Gastroesophageal sphincter (tissue), 4 donors: ENCODE data around the gene RDH12. TPM values are rescaled to one million over a fixed set of nuclear protein-coding genes. Genes with fewer than 3 reads are reported as not detected.
"Not testable (repeated sequence)": the region's sequence is repeated elsewhere in the genome, so short reads cannot be mapped to it uniquely, and the experiment has no call there.

ENCODE experiments used
- ATAC-seq: fragments of 150-250 bp; one replicate; pipeline ENCODE4 v1.9.1; 2016; ENCODE audit warnings: mild to moderate bottlenecking, moderate library complexity
- H3K27ac ChIP-seq, 4 donors: fragments of 200-600 bp; sonication (generic) in 3 of 4; 1 replicate in 3 of 4; 2 replicates in 1 of 4; pipeline ENCODE4 v1.5.1; 2016 to 2019
- H3K27me3 ChIP-seq: fragments of 200-600 bp; sonication (generic); one replicate; pipeline ENCODE4 v1.5.1; 2019
- H3K36me3 ChIP-seq, 2 donors: fragments of 200-600 bp; sonication (generic); one replicate each; pipeline ENCODE4 v1.5.1; 2019; ENCODE audit warnings: control low read depth in 1 of 2
- H3K4me1 ChIP-seq, 3 donors: fragments of 200-600 bp; sonication (generic); 1 replicate in 2 of 3; 2 replicates in 1 of 3; pipeline ENCODE4 v1.5.1; 2016 to 2019; ENCODE audit warnings: control low read depth in 2 of 3
- H3K4me3 ChIP-seq, 2 donors: fragments of 200-600 bp; sonication (generic); one replicate each; pipeline ENCODE4 v1.5.1; 2019; ENCODE audit warnings: mild to moderate bottlenecking in 1 of 2, moderate library complexity in 1 of 2
- H3K9me3 ChIP-seq, 3 donors: fragments of 200-600 bp; sonication (generic); one replicate each; pipeline ENCODE4 v1.5.1; 2017 to 2019; ENCODE audit warnings: control low read depth in 2 of 3
- EP300 ChIP-seq: sonication (generic); formaldehyde crosslinking; IDR thresholded peaks from one replicate; pipeline ENCODE4 v1.6.1; 2017; ENCODE audit warnings: antibody characterized with exemption, mild to moderate bottlenecking
- POLR2A ChIP-seq, 2 donors: fragments of 450-650 bp; IDR thresholded peaks; one replicate each; pipeline ENCODE4 v1.6.1; 2017; ENCODE audit warnings: antibody characterized with exemption in 2 of 2, mild to moderate bottlenecking in 2 of 2, moderate library complexity in 1 of 2
- POLR2AphosphoS5 ChIP-seq: sonication (generic); formaldehyde crosslinking; IDR thresholded peaks from one replicate; pipeline ENCODE4 v1.6.1; 2017; ENCODE audit warnings: antibody characterized with exemption
- whole genome bisulfite sequencing, 2 donors: methylation state at CpG; one replicate each; pipeline ENCODE4 v1.1.5; 2018; ENCODE audit warnings: low coverage in 1 of 2; 5-methylcytosine and 5-hydroxymethylcytosine counted together
- total RNA-seq, 4 donors: library from RNA; depleted of rRNA; stranded (reverse); fragments of >200 nt; gene quantifications; one replicate each; pipeline ENCODE4 v1.1.0, GENCODE V29; 2016
- TF ChIP-seq, protein P1 (sequence below), 4 experiments: fragments of 200-600 bp in 2 of 4; fragments of 450-650 bp in 2 of 4; sonication (generic) in 1 of 4; IDR thresholded peaks; one replicate each; pipeline ENCODE4 v1.5.1; 2017 to 2019; ENCODE audit warnings: antibody characterized with exemption in 4 of 4, mild to moderate bottlenecking in 2 of 4, moderate library complexity in 2 of 4

The RDH12 gene
- total RNA-seq, result under 1 TPM in 1 of 4 donors, not detected in 3; 0.20 TPM

- not testable (repeated sequence) for H3K27ac ChIP-seq, ATAC-seq, H3K4me3 ChIP-seq, H3K36me3 ChIP-seq, H3K27me3 ChIP-seq, H3K9me3 ChIP-seq, H3K4me1 ChIP-seq
- WGBS, 2 donors, result 88 to 100% methylated on average over 2 to 5 of the region's 8 CpGs
Measured at GRCh38 chr14:67701492-67701891, at the start of gene RDH12. Gene RDH12 (plus strand): TSS chr14:67701886. CDS start chr14:67722643, 20,757 bp downstream.

GRCh38 chr14:67652189-67652588 lies 49.5 kb upstream of the RDH12 start:
- no peak for ATAC-seq
- Histone ChIP-seq H3K4me1 (no peaks in the 10 kb centered on the region), H3K9me3 (no peaks in the 10 kb centered on the region), H3K27me3 (no peaks in the 10 kb centered on the region), H3K27ac (no peak overlapping the region), H3K4me3 (no peak overlapping the region), H3K36me3 (peaks cover 0 to 100% of the 10 kb centered on the region in 2 donors)
- 58% methylated on average over 1 of the region's 1 CpG; no CpG with 5 or more reads in 1 of the 2 donors for WGBS, 2 donors
- TF ChIP-seq POLR2AphosphoS5, result no peak
- TF ChIP-seq, protein P1, sequence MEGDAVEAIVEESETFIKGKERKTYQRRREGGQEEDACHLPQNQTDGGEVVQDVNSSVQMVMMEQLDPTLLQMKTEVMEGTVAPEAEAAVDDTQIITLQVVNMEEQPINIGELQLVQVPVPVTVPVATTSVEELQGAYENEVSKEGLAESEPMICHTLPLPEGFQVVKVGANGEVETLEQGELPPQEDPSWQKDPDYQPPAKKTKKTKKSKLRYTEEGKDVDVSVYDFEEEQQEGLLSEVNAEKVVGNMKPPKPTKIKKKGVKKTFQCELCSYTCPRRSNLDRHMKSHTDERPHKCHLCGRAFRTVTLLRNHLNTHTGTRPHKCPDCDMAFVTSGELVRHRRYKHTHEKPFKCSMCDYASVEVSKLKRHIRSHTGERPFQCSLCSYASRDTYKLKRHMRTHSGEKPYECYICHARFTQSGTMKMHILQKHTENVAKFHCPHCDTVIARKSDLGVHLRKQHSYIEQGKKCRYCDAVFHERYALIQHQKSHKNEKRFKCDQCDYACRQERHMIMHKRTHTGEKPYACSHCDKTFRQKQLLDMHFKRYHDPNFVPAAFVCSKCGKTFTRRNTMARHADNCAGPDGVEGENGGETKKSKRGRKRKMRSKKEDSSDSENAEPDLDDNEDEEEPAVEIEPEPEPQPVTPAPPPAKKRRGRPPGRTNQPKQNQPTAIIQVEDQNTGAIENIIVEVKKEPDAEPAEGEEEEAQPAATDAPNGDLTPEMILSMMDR (IDR thresholded peaks at IDR 0.05), result no peak
- no peak for TF ChIP-seq POLR2A (IDR thresholded peaks at IDR 0.05)
- TF ChIP-seq EP300, result no peak

GRCh38 chr14:67653651-67654280 lies 47.9 kb upstream of the RDH12 start:
- no peak for ATAC-seq

GRCh38 chr14:67663633-67664032 lies 38.1 kb upstream of the RDH12 start:
- no peak for ATAC-seq
- TF ChIP-seq POLR2AphosphoS5 (no peak), EP300 (no peak), POLR2A (IDR thresholded peaks at IDR 0.05) (no peak)
- TF ChIP-seq, protein P1 (IDR thresholded peaks at IDR 0.05), result no peak
- Histone ChIP-seq H3K36me3 (peaks cover 0 to 32% of the 10 kb centered on the region in 2 donors), H3K27me3 (no peaks in the 10 kb centered on the region), H3K4me3 (no peak overlapping the region), H3K4me1 (peaks cover 0 to 7% (median 7%) of the 10 kb centered on the region in 3 donors), H3K27ac (no peak overlapping the region), H3K9me3 (no peaks in the 10 kb centered on the region)
- 89 to 93% methylated on average over 3 to 4 of the region's 4 CpGs for WGBS, 2 donors

More at GRCh38 chr14:67653651-67654280, 47.9 kb upstream of the RDH12 start:
- Histone ChIP-seq H3K36me3 (peaks cover 0 to 100% of the 10 kb centered on the region in 2 donors), H3K4me3 (no peak overlapping the region), H3K27ac (no peak overlapping the region), H3K4me1 (no peaks in the 10 kb centered on the region), H3K9me3 (no peaks in the 10 kb centered on the region), H3K27me3 (no peaks in the 10 kb centered on the region)
- TF ChIP-seq POLR2A (IDR thresholded peaks at IDR 0.05), result no peak
- no peak for TF ChIP-seq EP300
- no peak for TF ChIP-seq POLR2AphosphoS5
- TF ChIP-seq, protein P1 (IDR thresholded peaks at IDR 0.05), result no peak
- WGBS, 2 donors, result 60 to 63% methylated on average over 3 to 5 of the region's 6 CpGs

DNA sequence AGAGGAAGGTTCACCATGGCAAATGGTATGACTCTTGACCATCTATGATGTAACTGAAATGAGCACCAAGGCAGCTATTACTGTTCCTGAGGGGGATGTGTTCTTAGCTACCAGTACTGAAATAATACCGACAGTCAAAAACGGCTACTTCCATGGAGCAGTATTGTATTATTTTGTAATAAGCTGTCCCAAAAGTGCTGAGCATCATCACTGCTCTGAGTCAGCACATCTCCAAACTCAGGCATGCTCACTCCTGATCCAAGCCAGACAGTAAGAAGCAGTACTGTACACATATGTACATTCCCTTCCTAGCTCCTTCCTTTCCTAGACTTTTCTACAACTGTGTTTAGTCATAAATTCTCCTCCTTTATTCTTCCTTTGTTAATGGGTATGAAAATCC lies 35.8 kb upstream of the RDH12 start:
- ATAC-seq, result peak; percentile 55
- H3K27ac ChIP-seq, result no peak overlapping the region

More for the DNA sequence above, 35.8 kb upstream of the RDH12 start:
- H3K9me3 ChIP-seq, result no peaks in the 10 kb centered on the region
- H3K4me3 ChIP-seq, result no peak overlapping the region
- TF ChIP-seq, protein P1 (IDR thresholded peaks at IDR 0.05), result no peak
- TF ChIP-seq POLR2AphosphoS5 (no peak), EP300 (no peak), POLR2A (IDR thresholded peaks at IDR 0.05) (no peak)
- peaks cover 0 to 15% (median 7%) of the 10 kb centered on the region in 3 donors for H3K4me1 ChIP-seq
- H3K36me3 ChIP-seq, result peaks cover 0 to 9% of the 10 kb centered on the region in 2 donors
- WGBS, 2 donors, result 86% methylated on average over 1 to 2 of the region's 2 CpGs
- no peaks in the 10 kb centered on the region for H3K27me3 ChIP-seq
